ENCODE measurements around the gene OPCML. TPM values are rescaled to one million over a fixed set of nuclear protein-coding genes. Genes with fewer than 3 reads are reported as not detected.

OPCML gene
- total and polyA plus RNA-seq, 2 experiments from 2014 or later: 0.21 to 0.51 TPM

DNA sequence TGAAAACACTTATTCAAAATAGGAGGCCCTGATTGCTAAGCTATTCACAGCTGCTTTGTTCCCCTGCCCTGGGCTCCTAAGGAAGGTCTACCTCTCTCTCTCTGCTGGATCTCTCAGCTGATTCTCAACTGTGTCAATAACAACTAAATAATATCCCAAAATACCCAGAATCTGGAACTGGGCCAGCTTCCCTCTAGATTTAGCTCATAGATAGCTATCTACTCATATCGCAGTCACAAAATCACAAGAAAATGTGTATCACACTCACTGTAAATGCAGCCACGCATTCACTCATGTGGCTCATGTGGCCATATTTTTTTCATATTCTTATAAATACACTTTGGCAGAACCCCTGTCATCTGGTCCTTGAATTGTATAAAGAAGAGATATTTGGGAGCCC, 555.1 kb downstream of the OPCML start:
- Histone ChIP-seq H3K27me3 (no peaks in the 10 kb centered on the region), H3K36me3 (no peaks in the 10 kb centered on the region), H3K9me3 (ENCODE audit: low read depth) (no peaks in the 10 kb centered on the region), H3K4me3 (no peak overlapping the region), H3K4me1 (ENCODE audit: low read depth) (no peaks in the 10 kb centered on the region), H3K27ac (no peak overlapping the region)
- no peak for TF ChIP-seq CTCF (IDR thresholded peaks at IDR 0.05; ENCODE audit: low read depth, low read length)
- no peak for DNase-seq (ENCODE audit: low read depth in 1 of 2, low spot score in 1 of 2)

DNA sequence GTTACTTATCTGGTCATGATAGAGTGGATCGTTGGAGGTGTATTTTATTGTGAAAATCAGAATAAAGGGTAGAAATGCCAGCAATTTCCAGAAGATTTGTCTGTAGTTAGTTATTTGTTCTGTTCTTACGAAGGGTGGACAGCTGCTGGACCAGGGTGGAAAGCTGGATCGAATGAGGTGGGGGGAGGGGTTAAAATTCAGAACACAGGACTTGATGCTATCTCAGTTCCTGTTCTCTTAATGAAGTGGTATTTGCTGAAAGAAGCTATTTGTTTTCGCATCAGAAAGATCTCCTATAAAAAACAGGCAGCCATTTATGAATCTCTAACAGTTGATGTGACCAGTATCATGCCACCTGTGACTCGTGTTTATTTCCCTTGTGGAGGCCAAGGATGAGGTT, 556.2 kb downstream of the OPCML start:
- H3K4me1 ChIP-seq (ENCODE audit: low read depth): no peaks in the 10 kb centered on the region
- H3K36me3 ChIP-seq: no peaks in the 10 kb centered on the region
- no peak overlapping the region for H3K27ac ChIP-seq
- H3K27me3 ChIP-seq: no peaks in the 10 kb centered on the region
- H3K9me3 ChIP-seq (ENCODE audit: low read depth): no peaks in the 10 kb centered on the region
- TF ChIP-seq CTCF (IDR thresholded peaks at IDR 0.05; ENCODE audit: low read depth, low read length): no peak
- no peak overlapping the region for H3K4me3 ChIP-seq
- no peak for DNase-seq (ENCODE audit: low read depth in 1 of 2, low spot score in 1 of 2)

GRCh38 chr11:132973686-132974085, 558.6 kb downstream of the OPCML start:
- TF ChIP-seq CTCF (IDR thresholded peaks at IDR 0.05; ENCODE audit: low read depth, low read length): no peak
- H3K27me3 ChIP-seq: no peaks in the 10 kb centered on the region
- H3K9me3 ChIP-seq (ENCODE audit: low read depth): no peaks in the 10 kb centered on the region
- no peaks in the 10 kb centered on the region for H3K36me3 ChIP-seq
- no peak for DNase-seq (ENCODE audit: low read depth in 1 of 2, low spot score in 1 of 2)
- H3K27ac ChIP-seq: no peak overlapping the region
- H3K4me3 ChIP-seq: no peak overlapping the region
- no peaks in the 10 kb centered on the region for H3K4me1 ChIP-seq (ENCODE audit: low read depth)

DNA sequence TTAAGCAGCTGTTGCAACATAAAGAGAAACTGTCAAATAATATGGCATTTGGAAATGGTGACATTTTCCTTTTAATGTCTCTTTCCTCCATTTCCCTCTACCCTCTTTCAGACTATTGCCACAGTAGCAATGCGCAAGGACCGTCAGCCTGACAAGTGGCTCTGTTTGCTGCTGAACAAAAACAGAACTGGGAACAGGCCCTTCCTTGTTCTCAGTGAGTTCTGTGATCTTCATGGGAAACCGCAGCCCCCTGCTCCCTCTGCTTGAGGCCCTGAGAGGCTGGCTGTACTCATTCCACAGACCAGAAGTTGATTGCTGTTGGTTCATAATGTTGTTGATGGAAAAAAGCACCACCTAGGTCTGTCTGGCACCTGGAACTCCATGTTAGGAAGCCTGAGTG, 559.7 kb downstream of the OPCML start:
- Histone ChIP-seq H3K9me3 (ENCODE audit: low read depth) (no peaks in the 10 kb centered on the region), H3K27ac (no peak overlapping the region), H3K4me1 (ENCODE audit: low read depth) (no peaks in the 10 kb centered on the region), H3K27me3 (no peaks in the 10 kb centered on the region), H3K4me3 (no peak overlapping the region), H3K36me3 (no peaks in the 10 kb centered on the region)
- no peak for DNase-seq (ENCODE audit: low read depth in 1 of 2, low spot score in 1 of 2)
- TF ChIP-seq CTCF (IDR thresholded peaks at IDR 0.05; ENCODE audit: low read depth, low read length): no peak

DNA sequence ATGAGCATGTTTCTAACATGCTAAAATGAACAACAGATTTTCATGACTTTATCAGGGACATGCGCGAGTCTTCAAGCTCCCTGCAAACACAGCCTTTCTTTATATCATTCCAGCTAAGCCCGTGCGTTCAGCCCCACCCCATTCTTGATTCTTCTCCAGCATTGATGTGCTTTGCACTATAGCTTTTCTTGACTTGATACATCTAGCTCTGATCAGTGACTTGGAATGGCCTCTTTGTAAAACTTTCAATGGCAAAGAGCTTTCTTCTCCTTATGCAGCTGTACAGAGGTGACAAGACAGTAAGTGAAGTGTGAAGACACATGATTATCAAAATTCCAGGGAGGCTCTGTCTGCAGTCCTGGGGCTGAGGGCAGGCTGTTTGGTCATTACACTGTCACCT, 561.0 kb downstream of the OPCML start:
- DNase-seq (ENCODE audit: low read depth in 1 of 2, low spot score in 1 of 2): no peak
- TF ChIP-seq CTCF (IDR thresholded peaks at IDR 0.05; ENCODE audit: low read depth, low read length): no peak
- H3K9me3 ChIP-seq (ENCODE audit: low read depth): no peaks in the 10 kb centered on the region

GRCh38 chr11:132969892-132970291, 562.4 kb downstream of the OPCML start:
- no peak overlapping the region for H3K27ac ChIP-seq
- H3K36me3 ChIP-seq: no peaks in the 10 kb centered on the region
- no peak for TF ChIP-seq CTCF (IDR thresholded peaks at IDR 0.05; ENCODE audit: low read depth, low read length)
- H3K4me3 ChIP-seq: no peak overlapping the region
- no peaks in the 10 kb centered on the region for H3K9me3 ChIP-seq (ENCODE audit: low read depth)
- H3K27me3 ChIP-seq: no peaks in the 10 kb centered on the region
- no peak for DNase-seq (ENCODE audit: low read depth in 1 of 2, low spot score in 1 of 2)
- no peaks in the 10 kb centered on the region for H3K4me1 ChIP-seq (ENCODE audit: low read depth)

More for the DNA sequence above, 561.0 kb downstream of the OPCML start:
- no peaks in the 10 kb centered on the region for H3K27me3 ChIP-seq
- no peaks in the 10 kb centered on the region for H3K4me1 ChIP-seq (ENCODE audit: low read depth)
- no peaks in the 10 kb centered on the region for H3K36me3 ChIP-seq
- H3K27ac ChIP-seq: no peak overlapping the region
- H3K4me3 ChIP-seq: no peak overlapping the region

Data from cardiac muscle cell (in vitro differentiated cells and primary cell).